ENCODE measurements around the gene HMGN4.

- TF ChIP-seq CSDE1 (IDR thresholded peaks at IDR 0.05) (no peak), POLR2A (conservative IDR thresholded peaks at IDR 0.05) (no peak; the same call in none of the 2 replicates), NFATC3 (IDR thresholded peaks at IDR 0.05) (peak; percentile 35; the same call in 1 of the 2 replicates), CBX8 (IDR thresholded peaks at IDR 0.05; ENCODE audit: borderline replicate concordance, extremely low read depth, low read depth, low read length, poor library complexity, severe bottlenecking) (no peak), SP1 (CRISPR knock-in tag; IDR thresholded peaks at IDR 0.05) (peak; percentile 80), TAL1 (IDR thresholded peaks at IDR 0.05) (no peak; the same call in 1 of the 2 replicates), EP300 (IDR thresholded peaks at IDR 0.05; ENCODE audit: low read length) (peak; percentile 29; the same call in 1 of the 2 replicates), GATA2 (CRISPR knock-in tag; IDR thresholded peaks at IDR 0.05) (peak; percentile 77), FOS (IDR thresholded peaks at IDR 0.05; ENCODE audit: extremely low read depth, insufficient read length) (no peak), CHD1 (IDR thresholded peaks at IDR 0.05; ENCODE audit: low read length) (no peak), CTCF (IDR thresholded peaks at IDR 0.05 in 2 of 3, conservative IDR thresholded peaks at IDR 0.05 in 1 of 3; ENCODE audit: insufficient read depth in 2 of 3, low read depth in 1 of 3, low read length in 3 of 3) (peak; percentile 97 to 98 (median 98))
Observed at GRCh38 chr6:26595669-26596269, 57.6 kb downstream of the HMGN4 start.

Measured in K562 (cell line).